ENCODE measurements around the gene TMEM213.

TMEM213 gene

GRCh38 chr7:138843632-138844580 lies 46.1 kb downstream of the TMEM213 start:
- DNase-seq (ENCODE audit: low read depth) = no peak

DNA sequence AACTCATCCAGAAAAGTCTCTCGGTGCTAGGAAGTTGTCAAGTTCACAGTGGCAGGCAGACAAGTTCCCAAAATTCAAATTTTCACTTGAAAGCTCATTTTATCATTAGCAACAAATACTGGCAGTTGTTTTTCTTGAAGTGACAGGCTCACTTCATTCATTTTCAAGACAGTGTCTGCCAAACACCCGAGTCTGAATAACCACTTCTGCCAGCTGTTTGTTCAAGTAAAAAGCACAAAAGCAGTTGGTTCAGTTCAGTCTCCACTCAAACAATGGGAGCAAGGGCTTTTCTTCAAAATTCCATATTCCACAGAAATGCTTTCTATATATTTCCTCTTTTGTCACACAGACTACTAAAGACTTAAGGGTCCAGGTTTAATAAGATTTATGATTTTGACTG lies 47.9 kb downstream of the TMEM213 start:
- DNase-seq (ENCODE audit: low read depth) = no peak

GRCh38 chr7:138848056-138848980 lies 50.5 kb downstream of the TMEM213 start:
- DNase-seq (ENCODE audit: low read depth) = no peak

DNA sequence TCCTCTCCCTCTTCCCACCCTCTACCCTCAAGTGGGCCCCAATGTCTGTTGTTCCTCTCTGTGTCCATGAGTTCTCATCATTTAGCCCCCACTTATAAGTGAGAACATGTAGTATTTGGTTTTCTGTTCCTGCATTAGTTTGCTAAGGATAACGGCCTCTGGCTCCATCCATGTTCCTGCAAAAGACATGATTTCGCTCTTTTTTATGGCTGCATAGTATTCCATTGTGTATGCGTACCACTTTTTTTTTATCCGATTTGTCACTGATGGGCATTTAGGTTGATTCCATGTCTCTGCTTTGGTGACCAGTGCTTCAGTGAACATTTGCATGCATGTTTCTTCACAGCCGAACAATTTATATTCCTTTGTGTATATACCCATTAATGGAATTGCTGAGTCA lies 51.9 kb downstream of the TMEM213 start:
- no peak for DNase-seq (ENCODE audit: low read depth)

- no peak for DNase-seq (ENCODE audit: low read depth)
Observed at GRCh38 chr7:138852469-138852868, 54.7 kb downstream of the TMEM213 start.

DNA sequence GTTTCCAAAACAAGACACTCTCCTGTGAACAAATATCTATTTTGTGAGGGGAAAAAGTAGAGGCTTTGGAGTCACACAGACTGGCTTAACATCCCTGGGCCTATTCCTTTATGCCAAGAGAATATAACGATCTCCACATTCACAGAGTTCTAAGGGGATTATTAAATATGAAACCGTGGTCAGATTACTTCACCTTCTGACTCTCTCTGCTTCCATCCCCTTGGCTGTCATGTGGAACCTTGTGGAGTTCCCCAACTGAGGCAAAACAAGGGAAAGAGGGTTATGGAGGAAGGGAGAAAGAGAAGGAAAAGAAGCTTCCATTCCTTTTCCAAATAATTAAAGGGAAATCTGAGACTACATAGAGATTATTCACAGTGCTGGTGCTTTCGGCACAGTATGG lies 55.7 kb downstream of the TMEM213 start:
- no peak for DNase-seq (ENCODE audit: low read depth)

DNA sequence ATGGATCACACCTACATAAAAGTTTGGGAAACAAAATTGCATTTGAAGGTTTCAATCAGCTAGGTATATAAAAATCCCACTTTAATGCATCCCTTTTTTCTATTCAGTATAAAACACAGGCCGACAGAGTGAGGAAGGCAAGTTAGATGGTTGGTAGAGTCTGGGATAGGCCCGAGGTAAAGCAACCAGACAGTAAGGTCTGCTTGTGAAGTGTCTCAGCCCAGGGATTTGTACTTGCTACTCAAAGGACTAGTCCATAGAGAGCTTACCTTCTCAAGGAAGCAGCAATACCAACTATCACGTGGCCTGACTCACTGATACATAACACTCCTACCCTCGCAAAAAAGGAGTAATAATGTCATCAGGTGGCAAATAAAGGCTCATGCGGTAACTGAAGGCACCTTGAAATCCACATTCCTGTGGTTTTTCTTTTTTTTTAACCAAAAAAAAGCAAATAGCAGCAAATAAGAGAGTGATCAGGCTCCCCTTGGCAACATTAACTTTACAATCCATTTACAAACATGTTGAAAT lies 56.4 kb downstream of the TMEM213 start:
- DNase-seq (ENCODE audit: low read depth) = no peak

- no peak for DNase-seq (ENCODE audit: low read depth)
Observed at GRCh38 chr7:138857728-138858127, 59.9 kb downstream of the TMEM213 start.

- DNase-seq (ENCODE audit: low read depth) = no peak
Observed at GRCh38 chr7:138861051-138861450, 63.3 kb downstream of the TMEM213 start.

- DNase-seq (ENCODE audit: low read depth) = no peak
Observed at GRCh38 chr7:138863931-138864330, 66.1 kb downstream of the TMEM213 start.

DNA sequence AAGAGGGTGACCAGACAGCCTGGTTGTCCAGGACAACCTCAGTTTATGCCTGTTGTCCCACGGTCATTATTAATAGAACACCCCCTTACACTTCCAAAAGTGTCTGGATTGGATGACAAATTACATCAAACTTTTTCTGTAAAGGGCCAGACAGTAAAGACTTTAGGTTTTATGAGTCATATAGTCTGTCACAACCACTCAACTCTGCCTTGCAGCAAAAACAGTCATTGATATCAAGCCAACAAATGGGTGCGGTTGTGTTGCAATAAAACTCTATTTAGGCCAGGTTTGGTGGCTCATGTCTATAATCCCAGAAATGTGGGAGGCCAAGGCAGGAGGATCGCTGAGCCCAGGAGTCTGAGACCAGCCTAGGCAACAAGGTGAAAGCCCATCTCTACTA lies 66.9 kb downstream of the TMEM213 start:
- DNase-seq (ENCODE audit: low read depth) = peak; percentile 66

DNA sequence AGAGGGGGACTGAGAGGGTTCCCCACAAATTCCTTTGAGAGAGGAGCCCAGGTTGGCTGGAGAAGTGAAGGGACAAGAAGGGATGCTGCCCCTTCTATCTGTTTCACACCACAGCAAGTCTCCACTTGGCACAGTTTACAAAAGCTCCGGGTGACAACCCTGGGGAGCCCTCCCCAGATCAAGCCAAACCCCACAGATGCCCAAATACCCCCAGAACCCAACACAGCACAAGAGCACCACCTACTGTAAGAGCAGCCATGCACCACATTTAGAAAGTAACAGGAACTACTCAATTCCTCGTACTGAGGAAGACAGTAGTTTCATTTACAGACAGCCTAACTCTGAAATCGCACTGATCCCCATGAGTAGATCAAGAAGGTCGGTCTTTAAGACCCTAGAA lies 68.0 kb downstream of the TMEM213 start:
- DNase-seq (ENCODE audit: low read depth) = no peak

GRCh38 chr7:138866353-138866752 lies 68.6 kb downstream of the TMEM213 start:
- no peak for DNase-seq (ENCODE audit: low read depth)

DNA sequence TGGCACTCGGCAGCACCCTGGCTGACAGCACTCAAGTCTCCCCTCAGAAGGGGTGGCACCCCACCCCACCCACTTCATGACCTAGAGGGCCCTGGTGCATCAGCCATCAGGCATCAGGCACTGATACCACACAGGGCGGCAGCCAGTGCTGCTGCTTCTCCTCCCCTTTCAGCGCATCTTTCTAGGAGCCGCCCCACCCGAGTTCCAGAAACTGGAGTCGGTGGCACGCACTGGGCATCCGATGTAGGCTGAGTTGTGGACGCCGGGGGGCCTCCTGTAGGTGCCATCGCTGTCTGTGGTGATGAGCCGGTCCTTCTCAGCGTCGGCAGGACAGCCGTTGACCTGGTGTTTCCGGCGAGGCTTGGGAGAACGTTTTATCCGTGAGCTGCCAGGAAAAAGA lies 70.0 kb downstream of the TMEM213 start:
- no peak for DNase-seq (ENCODE audit: low read depth)

DNA sequence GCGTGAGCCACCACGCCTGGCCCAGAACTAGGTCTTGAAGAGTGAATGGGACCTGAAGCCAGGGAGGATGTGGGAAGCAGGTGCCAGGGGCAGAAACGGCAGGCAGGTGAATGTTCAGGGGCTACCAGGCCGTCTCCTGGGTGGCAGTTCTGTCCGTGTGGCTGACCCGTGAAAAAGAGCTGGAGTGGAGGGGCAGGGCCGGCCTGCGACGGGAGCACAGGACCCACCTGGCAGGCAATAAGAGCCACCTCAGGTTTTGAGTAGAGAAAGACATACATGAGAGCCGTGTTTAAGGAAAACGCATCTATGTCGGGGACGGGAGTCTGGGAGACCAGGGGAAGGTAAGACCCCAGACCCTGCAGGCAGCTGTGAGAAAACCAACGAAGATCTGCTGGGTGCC lies 70.9 kb downstream of the TMEM213 start:
- no peak for DNase-seq (ENCODE audit: low read depth)

DNA sequence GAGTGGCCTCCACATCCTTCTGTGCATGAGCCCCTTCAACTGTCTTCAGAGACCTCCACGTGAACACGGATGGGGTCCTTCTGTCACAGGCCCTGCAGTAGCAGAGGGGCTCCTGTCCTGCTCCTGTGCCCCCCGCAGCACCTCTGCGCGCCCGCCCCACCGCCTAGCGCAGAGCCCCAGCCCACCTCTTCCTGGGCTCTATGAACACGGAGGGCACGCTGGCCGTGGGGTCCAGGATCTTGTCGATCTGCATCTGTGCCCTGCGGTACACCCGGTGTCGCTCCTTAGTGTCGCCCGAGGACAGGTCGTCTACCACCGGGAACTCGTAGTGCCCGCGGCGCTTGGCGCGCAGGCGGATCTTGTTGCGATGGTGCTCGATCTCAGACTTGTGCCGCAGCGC lies 71.6 kb downstream of the TMEM213 start:
- DNase-seq (ENCODE audit: low read depth) = no peak

DNA sequence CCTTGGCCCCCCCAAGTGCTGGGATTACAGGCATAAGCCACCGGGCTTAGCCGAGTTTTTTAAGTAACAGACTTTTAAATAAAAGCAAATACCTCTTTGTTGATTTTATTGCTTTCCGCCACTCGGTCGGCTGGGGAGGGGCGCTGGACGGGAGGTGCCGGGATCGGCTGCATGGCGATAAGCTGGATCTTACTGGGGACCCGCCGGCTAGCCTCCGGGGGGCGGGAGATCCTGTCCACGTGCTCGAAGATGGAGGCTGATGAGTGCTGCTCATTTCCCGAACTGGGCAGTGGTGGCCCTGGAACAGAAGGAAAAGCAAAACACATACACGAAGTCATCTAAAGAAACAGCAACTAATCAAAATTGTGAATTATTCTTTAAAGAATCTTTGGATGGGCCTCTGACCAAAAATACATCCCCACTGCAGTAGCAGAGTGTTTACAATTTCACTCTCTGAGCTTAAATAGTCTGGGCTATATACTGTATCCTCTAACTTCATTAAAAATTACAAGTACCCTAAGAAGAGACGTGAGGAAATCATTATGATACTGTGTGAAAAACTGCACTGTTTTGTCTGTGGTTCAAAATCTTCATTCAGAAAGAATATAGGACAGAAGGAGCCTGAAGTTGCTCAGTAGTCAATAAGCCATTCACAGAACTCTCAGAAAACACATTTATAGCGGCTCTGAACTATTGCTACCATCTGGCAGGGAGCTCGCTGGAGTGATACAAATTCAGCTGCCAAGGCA lies 73.4 kb downstream of the TMEM213 start:
- DNase-seq (ENCODE audit: low read depth) = no peak

GRCh38 chr7:138871814-138872090 lies 74.0 kb downstream of the TMEM213 start:
- no peak for DNase-seq (ENCODE audit: low read depth)

DNA sequence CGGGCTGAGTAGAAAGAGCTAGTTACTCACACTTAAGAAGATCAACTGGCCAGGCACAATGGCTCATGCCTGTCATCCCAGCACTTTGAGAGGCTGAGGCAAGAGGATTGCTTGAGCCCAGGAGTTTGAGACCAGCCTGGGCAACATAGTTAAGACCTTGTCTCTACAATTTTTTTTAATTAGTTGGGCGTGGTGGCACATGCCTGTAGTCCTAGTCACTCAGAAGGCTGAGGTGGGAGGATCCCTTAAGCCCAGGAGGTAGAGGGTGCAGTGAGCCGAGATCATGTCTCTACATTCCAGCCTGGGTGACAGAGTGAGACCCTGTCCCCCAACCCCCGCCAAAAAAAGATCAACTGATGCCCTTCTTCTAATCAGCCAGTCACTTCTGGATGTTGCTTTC lies 74.8 kb downstream of the TMEM213 start:
- no peak for DNase-seq (ENCODE audit: low read depth)

GRCh38 chr7:138873220-138873892 lies 75.6 kb downstream of the TMEM213 start:
- no peak for DNase-seq (ENCODE audit: low read depth)

- DNase-seq (ENCODE audit: low read depth) = no peak
Observed at GRCh38 chr7:138875794-138876193, 78.0 kb downstream of the TMEM213 start.

- no peak for DNase-seq (ENCODE audit: low read depth)
Observed at GRCh38 chr7:138876326-138876725, 78.5 kb downstream of the TMEM213 start.
